GM12801 (cell line): ENCODE measurements around the gene EPHB1.

Experiments used
- CTCF ChIP-seq: IDR thresholded peaks from one replicate; pipeline ENCODE4 v1.5.1; 2011; ENCODE audit warnings: control low read depth; ENCODE audit not compliant: insufficient read length; ENCODE audit errors: extremely low read depth

The EPHB1 gene

GRCh38 chr3:134863915-134864314 lies 68.9 kb downstream of the EPHB1 start:
- TF ChIP-seq CTCF: no peak

GRCh38 chr3:134864636-134865035 lies 69.6 kb downstream of the EPHB1 start:
- TF ChIP-seq CTCF: no peak

GRCh38 chr3:134867277-134867676 lies 72.2 kb downstream of the EPHB1 start:
- TF ChIP-seq CTCF: no peak

GRCh38 chr3:134869153-134869726 lies 74.2 kb downstream of the EPHB1 start:
- TF ChIP-seq CTCF: no peak

GRCh38 chr3:134871818-134872217 lies 76.8 kb downstream of the EPHB1 start:
- TF ChIP-seq CTCF: no peak

- no peak for TF ChIP-seq CTCF
Measured at GRCh38 chr3:134872440-134873388, 77.7 kb downstream of the EPHB1 start.

- TF ChIP-seq CTCF: no peak
Measured at GRCh38 chr3:134873789-134874188, 78.7 kb downstream of the EPHB1 start.
